ENCODE measurements around the gene ACBD4. TPM values are rescaled to one million over a fixed set of nuclear protein-coding genes. Genes with fewer than 3 reads are reported as not detected.
A peak's percentile ranks its signal among the peaks of the same experiment; 100 is the strongest.

Gene ACBD4
- total and polyA plus RNA-seq, 2 of the 13 experiments (the other 11 are each of a cell fraction or from before 2014, with no cell fraction given) = 16.1 to 26.9 TPM

- TF ChIP-seq ZBTB8A (CRISPR knock-in tag; IDR thresholded peaks at IDR 0.05; ENCODE audit: borderline replicate concordance, low read depth) (no peak), ATF3 (CRISPR knock-in tag; IDR thresholded peaks at IDR 0.05) (no peak), SALL1 (CRISPR knock-in tag; IDR thresholded peaks at IDR 0.05) (no peak), SIN3A (IDR thresholded peaks at IDR 0.05; ENCODE audit: borderline replicate concordance, low read depth, low read length) (no peak), ZNF138 (CRISPR knock-in tag; IDR thresholded peaks at IDR 0.05; ENCODE audit: low read depth) (no peak), FOXC1 (CRISPR knock-in tag; IDR thresholded peaks at IDR 0.05; ENCODE audit: borderline replicate concordance) (0 out of 2 replicates have a peak, but pooled peaks have one; percentile 29), MTA3 (CRISPR knock-in tag; IDR thresholded peaks at IDR 0.05) (no peak), ZC3H13 (CRISPR knock-in tag; IDR thresholded peaks at IDR 0.05) (no peak), EP300 (IDR thresholded peaks at IDR 0.05; ENCODE audit: low read depth in 2 of 2, low read length in 2 of 2) (no peak), EP300 (CRISPR knock-in tag; IDR thresholded peaks at IDR 0.05; ENCODE audit: borderline replicate concordance) (no peak), MAFK (conservative IDR thresholded peaks at IDR 0.05 in 1 of 2, IDR thresholded peaks at IDR 0.05 in 1 of 2; ENCODE audit: low read length in 2 of 2) (no peak), NFIC (IDR thresholded peaks at IDR 0.05; ENCODE audit: low read length) (no peak), CCAR2 (optimal IDR thresholded peaks at IDR 0.05; ENCODE audit: low read depth, low read length) (no peak), ZNF547 (CRISPR knock-in tag; IDR thresholded peaks at IDR 0.05) (no peak), ZNF512B (CRISPR knock-in tag; IDR thresholded peaks at IDR 0.05; ENCODE audit: borderline replicate concordance) (no peak), ZNF431 (CRISPR knock-in tag; IDR thresholded peaks at IDR 0.05; ENCODE audit: borderline replicate concordance, low read depth) (no peak), MAX (IDR thresholded peaks at IDR 0.05) (peak; percentile 23; the same call in 1 of the 2 replicates), PPARG (CRISPR knock-in tag; conservative IDR thresholded peaks at IDR 0.05) (no peak), ZFP91 (CRISPR knock-in tag; IDR thresholded peaks at IDR 0.05; ENCODE audit: borderline replicate concordance) (0 out of 2 replicates have a peak, but pooled peaks have one; percentile 42), MXD1 (CRISPR knock-in tag; IDR thresholded peaks at IDR 0.05) (no peak), DNMT1 (CRISPR knock-in tag; IDR thresholded peaks at IDR 0.05) (no peak), ZMYM2 (CRISPR knock-in tag; IDR thresholded peaks at IDR 0.05) (0 out of 2 replicates have a peak, but pooled peaks have one; percentile 53)
Observed at GRCh38 chr17:45112559-45113423, 22.7 kb upstream of the ACBD4 start (continued).
